Nephron progenitor cell (in vitro differentiated cells): ENCODE results near the gene STK17A.
"Not testable (repeated sequence)": the region's sequence is repeated elsewhere in the genome, so short reads cannot be mapped to it uniquely, and the experiment has no call there.

Experiments used
- DNase-seq: peaks from one replicate; pipeline ENCODE4 v3.0.0; 2021
- H3K27ac Mint-ChIP-seq: 2 replicates; pipeline ENCODE4 v1.8.0; 2021; ENCODE audit warnings: mild to moderate bottlenecking, moderate library complexity, mixed read lengths
- H3K27me3 Mint-ChIP-seq: 2 replicates; pipeline ENCODE4 v1.8.0; 2021; ENCODE audit warnings: mild to moderate bottlenecking, low read depth, mixed read lengths; ENCODE audit not compliant: poor library complexity
- H3K36me3 Mint-ChIP-seq: 2 replicates; pipeline ENCODE4 v1.8.0; 2021; ENCODE audit warnings: low read depth, mixed read lengths
- H3K4me1 Mint-ChIP-seq: 2 replicates; pipeline ENCODE4 v1.8.0; 2021; ENCODE audit warnings: mixed read lengths
- H3K4me3 Mint-ChIP-seq: 2 replicates; pipeline ENCODE4 v1.8.0; 2021; ENCODE audit warnings: mild to moderate bottlenecking, moderate library complexity, mixed read lengths
- H3K9me3 Mint-ChIP-seq: 2 replicates; pipeline ENCODE4 v1.8.0; 2021; ENCODE audit warnings: mild to moderate bottlenecking, moderate library complexity, mixed read lengths
- CTCF ChIP-seq: fragments of 200-600 bp; sonication (generic); IDR thresholded peaks from 2 replicates; pipeline ENCODE4 v1.5.0; 2021; ENCODE audit warnings: antibody characterized with exemption

The STK17A gene

GRCh38 chr7:43589728-43590127, 6.8 kb downstream of the STK17A start:
- no peak overlapping the region for H3K4me3 Mint-ChIP-seq
- no peaks in the 10 kb centered on the region for H3K36me3 Mint-ChIP-seq
- no peaks in the 10 kb centered on the region for H3K9me3 Mint-ChIP-seq
- peaks cover 6% of the 10 kb centered on the region for H3K27me3 Mint-ChIP-seq
- TF ChIP-seq CTCF, result no peak
- no peak for DNase-seq
- H3K27ac Mint-ChIP-seq, result no peak overlapping the region
- H3K4me1 Mint-ChIP-seq, result peaks cover 10% of the 10 kb centered on the region

- TF ChIP-seq CTCF, result no peak
- no peak overlapping the region for H3K4me3 Mint-ChIP-seq
- H3K36me3 Mint-ChIP-seq, result no peaks in the 10 kb centered on the region
- DNase-seq, result no peak
- H3K27ac Mint-ChIP-seq, result peak overlapping the region; percentile 43
- peaks cover 6% of the 10 kb centered on the region for H3K4me1 Mint-ChIP-seq
- H3K9me3 Mint-ChIP-seq, result no peaks in the 10 kb centered on the region
- no peaks in the 10 kb centered on the region for H3K27me3 Mint-ChIP-seq
These were observed 8.1 kb downstream of the STK17A start for GRCh38 chr7:43590862-43591557.

- H3K27me3 Mint-ChIP-seq, result no peaks in the 10 kb centered on the region
- no peak overlapping the region for H3K4me3 Mint-ChIP-seq
These were observed 8.8 kb downstream of the STK17A start for GRCh38 chr7:43591558-43592180.

GRCh38 chr7:43592326-43592725, 9.4 kb downstream of the STK17A start:
- Mint-ChIP-seq H3K27me3 (no peaks in the 10 kb centered on the region), H3K9me3 (no peaks in the 10 kb centered on the region), H3K36me3 (no peaks in the 10 kb centered on the region), H3K4me1 (peaks cover 6% of the 10 kb centered on the region), H3K4me3 (no peak overlapping the region), H3K27ac (no peak overlapping the region)
- no peak for DNase-seq
- TF ChIP-seq CTCF, result no peak

More at GRCh38 chr7:43591558-43592180, 8.8 kb downstream of the STK17A start:
- TF ChIP-seq CTCF, result no peak
- Mint-ChIP-seq H3K4me1 (peaks cover 6% of the 10 kb centered on the region), H3K27ac (peak overlapping the region; percentile 43), H3K36me3 (no peaks in the 10 kb centered on the region), H3K9me3 (no peaks in the 10 kb centered on the region)
- no peak for DNase-seq

GRCh38 chr7:43593010-43593409, 10.1 kb downstream of the STK17A start:
- H3K4me1 Mint-ChIP-seq, result peaks cover 6% of the 10 kb centered on the region
- no peaks in the 10 kb centered on the region for H3K27me3 Mint-ChIP-seq
- no peaks in the 10 kb centered on the region for H3K9me3 Mint-ChIP-seq
- H3K36me3 Mint-ChIP-seq, result no peaks in the 10 kb centered on the region
- no peak for TF ChIP-seq CTCF
- H3K4me3 Mint-ChIP-seq, result no peak overlapping the region
- H3K27ac Mint-ChIP-seq, result no peak overlapping the region
- DNase-seq, result no peak

GRCh38 chr7:43594020-43594419, 11.1 kb downstream of the STK17A start:
- no peak for TF ChIP-seq CTCF
- Mint-ChIP-seq H3K36me3 (peaks cover 5% of the 10 kb centered on the region), H3K4me3 (no peak overlapping the region), H3K27me3 (no peaks in the 10 kb centered on the region), H3K4me1 (peaks cover under 1% of the 10 kb centered on the region), H3K9me3 (no peaks in the 10 kb centered on the region), H3K27ac (peak overlapping the region; percentile 71)
- no peak for DNase-seq

GRCh38 chr7:43596426-43596825, 13.5 kb downstream of the STK17A start:
- not testable (repeated sequence) for H3K9me3 Mint-ChIP-seq, H3K4me3 Mint-ChIP-seq, DNase-seq, H3K4me1 Mint-ChIP-seq, H3K27me3 Mint-ChIP-seq, H3K27ac Mint-ChIP-seq
- H3K36me3 Mint-ChIP-seq, result peaks cover 12% of the 10 kb centered on the region
